Hematopoietic multipotent progenitor cell treated with erythropoietin and hydrocortisone succinate and interleukin-3 and kit ligand, for 17 days (in vitro differentiated cells): ENCODE measurements around the gene F2RL2.
"Not testable (repeated sequence)": the region's sequence is repeated elsewhere in the genome, so short reads cannot be mapped to it uniquely, and the experiment has no call there.

Experiments
- DNase-seq: peaks from one replicate; pipeline ENCODE4 v3.0.0-alpha.2; 2015; ENCODE audit warnings: low spot score

The F2RL2 gene

GRCh38 chr5:76620166-76620565 is 3.0 kb downstream of the F2RL2 start:
- no peak for DNase-seq

GRCh38 chr5:76617675-76618074 is 5.5 kb downstream of the F2RL2 start:
- DNase-seq: no peak

DNA sequence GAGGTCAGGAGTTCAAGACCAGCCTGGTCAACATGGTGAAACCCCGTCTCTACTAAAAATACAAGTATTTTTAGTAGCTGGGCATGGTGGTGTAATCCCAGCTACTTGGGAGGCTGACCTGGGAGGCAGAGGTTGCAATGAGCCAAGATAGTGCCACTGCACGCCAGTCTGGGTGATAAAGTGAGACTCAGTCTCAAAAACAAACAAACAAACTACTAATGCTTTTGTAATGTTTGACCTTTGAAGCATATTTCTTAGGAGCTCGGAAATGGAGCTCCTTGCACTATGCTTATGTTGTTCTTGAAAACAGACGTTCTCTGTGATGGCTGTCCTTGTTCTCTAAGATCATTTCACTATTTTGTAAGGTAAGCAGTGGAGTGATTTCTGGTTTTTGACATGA is 6.0 kb downstream of the F2RL2 start:
- no peak for DNase-seq

GRCh38 chr5:76616206-76616605 is 7.0 kb downstream of the F2RL2 start:
- no peak for DNase-seq

DNA sequence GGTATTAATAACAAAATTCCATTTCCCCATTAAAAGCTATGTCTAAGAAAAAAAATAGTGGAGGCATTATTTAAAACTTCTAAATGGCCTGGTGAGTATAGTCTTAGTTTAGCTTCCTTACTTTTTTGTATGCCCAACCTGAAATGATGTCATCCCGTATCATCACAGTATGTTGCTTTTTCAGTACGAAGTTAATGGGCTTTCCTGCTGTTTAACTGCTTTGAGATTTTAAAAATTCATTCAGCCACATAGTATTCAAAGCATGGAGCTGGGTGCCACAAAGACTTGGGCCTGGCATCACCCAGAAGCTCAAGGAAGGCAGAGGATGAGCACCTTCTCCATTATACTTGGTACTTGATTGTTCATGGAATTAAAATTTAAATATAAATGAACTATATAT is 7.4 kb downstream of the F2RL2 start:
- DNase-seq: no peak

DNA sequence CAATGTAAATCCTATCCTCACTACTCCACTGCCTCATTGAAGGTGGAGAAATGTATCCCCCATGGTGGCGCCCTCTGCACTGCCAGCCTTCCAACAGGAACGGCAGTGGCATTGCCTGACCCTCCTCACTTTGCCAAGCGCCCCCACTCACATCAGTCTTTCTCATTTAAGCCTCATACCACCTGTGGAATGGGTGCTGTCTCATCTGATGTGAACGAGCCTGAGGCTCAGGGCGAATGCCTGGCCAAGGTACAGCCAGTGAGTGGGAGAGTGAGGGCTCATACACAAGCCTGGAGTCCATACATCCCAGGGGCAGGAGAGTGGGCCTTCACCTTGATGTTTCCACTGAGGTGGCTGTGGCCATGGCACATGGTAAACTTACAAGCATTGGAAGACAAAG is 10.3 kb downstream of the F2RL2 start:
- DNase-seq: no peak

DNA sequence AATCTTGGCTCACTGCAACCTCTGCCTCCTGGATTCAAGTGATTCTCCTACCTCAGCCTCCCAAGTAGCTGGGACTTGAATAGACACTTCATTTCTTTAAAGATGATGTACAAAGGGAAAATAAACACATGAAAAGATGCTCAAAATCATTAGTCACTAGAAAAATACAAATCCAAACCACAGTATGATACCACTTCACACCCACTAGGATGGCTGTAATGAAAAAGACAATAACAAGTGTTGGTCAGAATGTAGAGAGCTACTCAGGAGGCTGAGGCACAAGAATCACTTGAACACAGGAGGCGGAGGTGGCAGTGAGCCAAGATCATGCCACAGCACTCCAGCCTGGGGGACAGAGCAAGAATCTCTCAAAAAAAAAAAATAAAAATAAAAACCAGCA is 13.0 kb downstream of the F2RL2 start:
- no peak for DNase-seq

- DNase-seq: no peak
Measured at GRCh38 chr5:76608833-76609232, 14.4 kb downstream of the F2RL2 start.

DNA sequence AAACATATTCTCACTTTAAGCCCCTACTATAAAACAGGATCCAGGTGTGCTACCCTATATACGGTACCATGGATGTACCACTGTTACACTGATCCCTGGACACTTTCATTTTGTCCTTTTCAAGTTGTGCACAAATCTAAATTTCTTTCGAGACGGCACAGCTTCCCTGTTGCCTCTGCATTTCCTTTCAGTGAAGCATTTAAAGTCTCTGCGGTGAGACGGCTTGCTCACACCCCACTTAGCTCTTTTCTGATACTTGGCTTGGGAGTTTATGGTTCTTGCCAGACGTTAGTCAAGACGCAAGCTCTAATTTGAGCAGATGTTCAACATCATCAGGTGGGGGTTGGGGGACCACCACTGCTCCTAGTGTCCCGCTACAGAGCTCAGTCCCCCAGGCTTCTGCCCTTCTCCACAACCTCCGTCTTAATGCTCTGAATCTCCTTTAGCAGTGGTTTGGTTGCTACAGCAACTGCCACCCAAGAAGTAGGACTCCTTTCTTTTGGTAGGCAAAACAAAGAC is 15.8 kb downstream of the F2RL2 start:
- DNase-seq: no peak

DNA sequence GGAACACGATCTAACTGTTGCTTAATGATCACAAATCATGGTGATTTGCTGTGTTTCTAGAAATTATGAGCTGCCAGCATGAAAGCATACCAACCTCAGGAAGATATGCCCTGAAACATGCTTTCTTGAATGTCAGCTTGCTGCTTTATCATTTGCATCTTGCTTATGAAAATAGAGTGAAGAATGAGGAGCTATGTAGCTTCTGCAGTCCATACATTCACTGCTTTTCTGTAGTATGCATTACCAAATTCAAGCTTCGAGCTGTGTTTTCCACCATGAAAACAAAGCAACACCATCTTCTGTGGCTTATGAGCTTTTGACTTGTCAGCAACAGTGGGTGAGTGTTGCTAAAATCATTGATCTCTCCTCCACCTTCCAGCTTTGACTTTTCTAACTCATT is 16.5 kb downstream of the F2RL2 start:
- DNase-seq: no peak

DNA sequence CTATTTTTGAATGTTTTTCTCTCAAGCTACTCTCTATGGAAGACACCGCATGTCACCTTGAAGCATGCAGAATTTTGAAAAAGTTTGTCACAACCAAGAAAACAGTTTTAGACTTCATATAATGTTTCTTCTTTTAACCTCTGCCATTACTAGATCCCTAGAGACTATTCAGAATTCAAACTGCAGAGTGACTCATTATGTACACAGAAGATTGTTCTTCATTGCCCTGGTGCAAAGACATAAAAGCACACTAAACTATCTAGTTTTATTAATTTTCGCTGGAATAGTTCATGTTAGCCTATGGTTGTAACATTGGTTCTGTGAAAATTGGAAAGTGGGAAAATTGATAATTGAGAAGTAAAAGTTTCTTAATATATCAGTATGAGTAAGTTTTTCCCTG is 18.4 kb downstream of the F2RL2 start:
- DNase-seq: no peak

- DNase-seq: not testable (repeated sequence)
Measured at GRCh38 chr5:76603991-76604390, 19.2 kb downstream of the F2RL2 start.

DNA sequence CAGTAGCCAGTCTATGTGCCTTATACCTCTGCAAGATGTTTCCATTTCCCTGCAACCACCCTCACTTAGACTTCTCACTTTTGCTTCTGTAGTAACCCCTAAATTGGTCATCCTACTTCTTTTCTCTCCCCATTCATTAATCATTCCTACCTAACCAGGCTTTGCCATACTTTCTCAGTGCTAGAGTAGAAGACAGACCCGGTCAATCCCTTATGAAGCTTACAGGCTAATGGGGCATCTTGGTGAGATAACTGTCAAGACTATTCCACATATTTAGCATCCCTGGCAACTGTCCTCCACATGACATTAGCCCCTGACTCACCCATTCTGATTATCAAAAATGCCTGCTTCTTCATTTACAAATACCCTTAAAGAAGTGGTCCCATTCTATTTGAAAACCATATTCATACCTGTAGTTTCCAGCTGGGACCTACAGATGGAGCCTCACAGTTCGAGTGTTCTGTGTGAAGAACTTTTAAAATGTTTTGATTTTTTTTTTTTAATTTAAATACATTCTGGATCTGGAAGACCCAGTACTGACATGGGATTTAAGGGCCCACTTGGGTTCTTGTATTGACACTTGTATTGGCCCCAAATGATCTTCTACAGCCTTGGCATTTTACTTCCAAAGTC is 21.0 kb downstream of the F2RL2 start:
- DNase-seq: no peak

GRCh38 chr5:76601470-76601869 is 21.7 kb downstream of the F2RL2 start:
- peak; percentile 65 for DNase-seq

- DNase-seq: no peak
Measured at GRCh38 chr5:76600716-76601115, 22.5 kb downstream of the F2RL2 start.

DNA sequence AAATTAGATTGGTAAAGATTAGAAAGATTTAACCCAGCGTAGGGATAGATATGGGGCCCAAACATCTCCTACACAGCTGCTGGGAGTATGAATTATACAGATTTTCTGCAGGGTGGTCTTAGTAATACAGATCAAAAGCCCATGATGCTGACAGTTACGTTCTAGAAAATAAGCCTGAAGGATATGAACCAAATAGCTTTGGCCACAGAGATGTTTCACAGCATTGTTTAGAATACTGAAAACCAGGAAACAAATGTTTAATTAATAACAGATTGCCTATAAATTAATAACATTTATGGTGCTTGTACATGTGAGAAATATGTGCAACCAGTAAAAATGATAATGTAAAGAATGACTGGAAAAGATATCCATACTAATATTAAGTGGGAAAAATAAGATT is 24.7 kb downstream of the F2RL2 start:
- DNase-seq: no peak

- no peak for DNase-seq
Measured at GRCh38 chr5:76595755-76596481, 27.3 kb downstream of the F2RL2 start.

DNA sequence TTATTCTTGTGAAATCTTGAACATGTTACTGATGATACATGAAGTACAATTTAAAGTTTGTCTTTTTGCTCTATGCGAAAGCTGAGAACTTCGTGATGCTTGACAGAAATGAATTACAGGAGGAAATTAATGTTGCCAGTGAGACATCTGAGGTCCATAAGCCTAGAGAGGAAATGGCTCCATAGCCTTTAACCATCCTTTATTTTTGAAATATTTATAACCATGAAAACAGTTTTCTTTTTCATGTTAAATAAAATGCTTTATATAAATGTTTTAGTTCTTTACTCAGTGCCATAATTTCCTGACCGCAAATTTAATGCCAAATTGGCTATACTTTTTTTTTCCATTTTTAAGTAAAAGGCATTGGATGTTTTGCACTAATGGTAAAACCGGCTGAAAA is 29.1 kb downstream of the F2RL2 start:
- DNase-seq: no peak

DNA sequence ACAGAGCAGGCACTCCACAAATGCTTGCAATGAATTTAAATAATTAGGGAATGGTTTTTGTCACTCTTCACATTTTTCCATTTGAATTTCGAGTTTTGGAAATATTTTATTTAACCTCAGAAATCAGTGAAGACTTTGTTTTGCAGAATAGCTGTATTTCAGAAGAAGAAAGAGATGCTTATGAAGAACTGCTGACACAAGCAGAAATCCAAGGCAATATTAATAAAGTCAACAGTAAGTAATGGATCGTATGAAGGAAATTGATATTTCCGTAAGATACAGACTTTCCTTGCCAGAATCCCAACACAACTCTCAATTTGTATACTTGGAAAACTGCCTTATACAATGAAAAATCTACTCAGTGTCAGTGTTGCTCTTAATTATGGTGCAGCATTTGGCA is 30.5 kb downstream of the F2RL2 start:
- no peak for DNase-seq

GRCh38 chr5:76591366-76591765 is 31.8 kb downstream of the F2RL2 start:
- no peak for DNase-seq

DNA sequence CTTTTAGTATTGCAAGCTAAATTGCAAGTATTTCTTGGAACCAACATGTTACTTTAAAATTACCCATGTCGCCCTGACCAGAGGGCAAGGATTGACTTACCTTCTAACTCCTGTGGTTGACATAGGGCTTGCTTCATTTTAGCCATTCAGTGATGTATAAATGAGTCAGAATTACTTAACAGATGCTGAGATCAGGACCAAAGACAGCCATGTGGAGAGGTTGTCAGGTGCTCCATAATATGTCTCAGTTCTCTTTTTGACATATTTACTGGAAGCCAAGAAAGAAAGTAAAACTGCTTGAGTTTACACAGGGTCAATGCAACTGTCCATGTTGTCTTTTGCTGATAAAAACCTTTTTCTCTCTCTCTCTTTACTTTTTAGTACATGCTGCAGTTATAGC is 33.2 kb downstream of the F2RL2 start:
- DNase-seq: no peak

GRCh38 chr5:76586531-76586930 is 36.7 kb downstream of the F2RL2 start:
- DNase-seq: no peak

- no peak for DNase-seq
Measured at GRCh38 chr5:76585783-76586217, 37.4 kb downstream of the F2RL2 start.
